NCI-H510A treated with DMSO at 0.1 percent for 48 hours (cell line): ENCODE measurements around the gene ANKRD29.
"Not testable (repeated sequence)": the region's sequence is repeated elsewhere in the genome, so short reads cannot be mapped to it uniquely, and the experiment has no call there.

ENCODE experiments used
- DNase-seq: peaks from one replicate; lab custom pipeline; 2025; lab: John Stamatoyannopoulos, UW

The ANKRD29 gene

GRCh38 chr18:23557511-23557910 lies 105.2 kb downstream of the ANKRD29 start:
- DNase-seq: not testable (repeated sequence)

DNA sequence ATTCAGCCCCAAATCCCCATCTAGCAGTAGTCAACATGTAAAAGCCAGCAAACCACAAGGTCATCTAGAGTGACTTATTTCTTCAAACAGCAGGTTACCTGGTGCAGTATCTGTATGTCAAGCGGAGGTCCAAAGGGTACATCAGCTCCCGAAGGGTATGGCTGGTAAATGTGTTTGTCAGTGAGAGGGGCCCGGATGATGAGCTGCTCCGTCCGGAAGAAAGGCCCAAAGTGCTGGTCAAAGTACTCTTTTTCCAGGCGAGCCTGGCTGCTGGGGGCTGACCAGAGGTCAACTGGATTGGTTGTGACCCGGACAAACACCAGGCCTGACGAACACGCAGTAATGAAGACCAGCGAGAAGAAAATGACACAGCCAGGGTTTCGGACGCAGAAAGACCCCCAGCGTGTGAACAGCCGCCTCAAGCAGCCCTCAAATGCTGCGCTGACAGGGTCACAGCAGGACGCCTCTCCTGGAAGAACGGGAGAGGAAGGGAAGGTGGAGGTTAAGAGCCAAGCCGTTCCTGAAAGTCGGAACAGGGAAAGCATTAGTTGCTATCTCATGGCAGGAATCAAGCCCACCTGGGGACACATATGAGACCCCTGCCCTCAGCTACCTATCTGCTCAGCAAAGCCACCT lies 106.4 kb downstream of the ANKRD29 start:
- DNase-seq: no peak

GRCh38 chr18:23553887-23554286 lies 108.8 kb downstream of the ANKRD29 start:
- DNase-seq: no peak

- no peak for DNase-seq
Measured at GRCh38 chr18:23552505-23552904, 110.2 kb downstream of the ANKRD29 start.

DNA sequence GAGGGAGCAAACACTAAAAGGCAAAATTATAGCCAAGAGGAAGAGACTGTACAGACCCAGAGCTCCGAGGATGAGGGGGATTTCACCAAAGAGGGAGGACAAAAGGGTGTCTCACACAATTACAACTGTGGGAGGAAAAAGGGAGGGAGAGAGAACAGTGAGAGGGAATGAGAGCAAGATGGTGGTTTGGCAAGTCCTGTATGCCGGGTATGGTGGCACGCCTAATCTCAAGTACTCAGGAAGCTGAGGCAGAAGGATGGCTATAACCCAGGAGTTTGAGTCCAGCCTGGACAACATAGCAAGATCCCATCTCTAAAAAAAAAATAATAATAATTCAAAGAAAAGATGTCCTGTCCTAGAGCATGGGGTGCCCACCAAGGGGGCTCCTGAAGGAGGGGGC lies 110.7 kb downstream of the ANKRD29 start:
- no peak for DNase-seq

GRCh38 chr18:23550898-23551297 lies 111.8 kb downstream of the ANKRD29 start:
- DNase-seq: peak; percentile 3
